Stomach (tissue), 9 donors: Measurements from ENCODE around the gene COPS6. TPM values are rescaled to one million over a fixed set of nuclear protein-coding genes. Genes with fewer than 3 reads are reported as not detected.

Source experiments
- DNase-seq, 2 donors: peaks; one replicate each; pipeline versions ENCODE4 v3.0.0 to v3.0.0-alpha.2; 2013 to 2019
- H3K27ac ChIP-seq, 5 donors: fragments of 200-600 bp in 4 of 5; sonication (generic) in 4 of 5; one replicate each; pipeline ENCODE4 v1.5.1; 2013 to 2019; ENCODE audit warnings: mild to moderate bottlenecking in 1 of 5, moderate library complexity in 1 of 5
- H3K27me3 ChIP-seq, 3 donors: fragments of 200-600 bp; sonication (generic); one replicate each; pipeline ENCODE4 v1.5.1; 2017 to 2019; ENCODE audit warnings: mixed run types in 1 of 3
- H3K36me3 ChIP-seq, 4 donors: fragments of 200-600 bp; sonication (generic); 1 replicate in 3 of 4; 2 replicates in 1 of 4; pipeline ENCODE4 v1.5.1; 2016 to 2019
- H3K4me1 ChIP-seq, 4 donors: fragments of 200-600 bp; sonication (generic); one replicate each; pipeline ENCODE4 v1.5.1; 2016 to 2019
- H3K4me3 ChIP-seq, 4 donors: fragments of 200-600 bp; sonication (generic) in 3 of 4; one replicate each; pipeline ENCODE4 v1.5.1; 2016 to 2019; ENCODE audit warnings: mild to moderate bottlenecking in 1 of 4
- H3K9me3 ChIP-seq, 4 donors: fragments of 200-600 bp; sonication (generic); one replicate each; pipeline ENCODE4 v1.5.1; 2016 to 2019
- CTCF ChIP-seq, 7 experiments: fragments of 450-650 bp in 4 of 7; fragments of 200-600 bp in 3 of 7; sonication (generic) in 3 of 7; IDR thresholded peaks; one replicate each; pipeline ENCODE4 v1.5.1; 2016 to 2019; ENCODE audit warnings: antibody characterized with exemption in 7 of 7, control low read depth in 2 of 7, mild to moderate bottlenecking in 1 of 7
- EP300 ChIP-seq: sonication (generic); formaldehyde crosslinking; IDR thresholded peaks from one replicate; pipeline ENCODE4 v1.6.1; 2017; ENCODE audit warnings: antibody characterized with exemption
- POLR2A ChIP-seq, 4 donors: fragments of 450-650 bp; IDR thresholded peaks; one replicate each; pipeline ENCODE4 v1.6.1; 2016; ENCODE audit warnings: antibody characterized with exemption in 4 of 4, control low read depth in 2 of 4, mild to moderate bottlenecking in 1 of 4, moderate library complexity in 1 of 4
- POLR2AphosphoS5 ChIP-seq, 3 donors: sonication (generic); formaldehyde crosslinking; IDR thresholded peaks; one replicate each; pipeline ENCODE4 v1.6.1; 2016; ENCODE audit warnings: antibody characterized with exemption in 3 of 3
- WGBS, 5 donors: extraction: QIAGEN DNeasy Blood & Tissue Kit in 3 of 5; methylation state at CpG; one replicate each; pipeline versions ENCODE4 v1.1.5 to v1.1.7; 2013 to 2018; 5-methylcytosine and 5-hydroxymethylcytosine counted together
- intact Hi-C: fragments of 100-400 bp; cut with DNase I; formaldehyde crosslinking; loops from one replicate; pipeline ENCODE4 v1.15.1; 2023; ENCODE audit warnings: low total_unique reads
- polyA plus RNA-seq, 3 donors: library from polyadenylated mRNA; stranded (reverse); fragments of 200-250 nt; gene quantifications; one replicate each; pipeline ENCODE4 v1.2.3, GENCODE V29; 2013
- total RNA-seq, 5 donors: library from RNA; depleted of rRNA; stranded (reverse); fragments of >200 nt; gene quantifications; one replicate each; pipeline versions ENCODE4 v1.1.0 to v1.2.3, GENCODE V29; 2014 to 2016
- donor health status: healthy with polysubstance abuse.
- donor health status: Bipolar disorder and iron deficiency.
- donor health status: healthy.

COPS6 gene
- total and polyA plus RNA-seq, 8 donors: 34.2 to 197 (median 93.9) TPM

- WGBS, 5 donors: 69 to 85% (median 75%) methylated on average over 4 of the region's 4 CpGs
- Histone ChIP-seq H3K4me3 (no peak overlapping the region), H3K4me1 (peaks cover 41 to 59% (median 48%) of the 10 kb centered on the region in 4 donors), H3K9me3 (no peaks in the 10 kb centered on the region), H3K27me3 (no peaks in the 10 kb centered on the region), H3K36me3 (peaks cover 0 to 16% (median 0%) of the 10 kb centered on the region in 4 donors), H3K27ac (peak overlapping the region in 2 of 5 donors; percentile 99)
- DNase-seq: no peak
- TF ChIP-seq EP300 (no peak), POLR2A (IDR thresholded peaks at IDR 0.05) (no peak), POLR2AphosphoS5 (IDR thresholded peaks at IDR 0.05) (no peak), CTCF (IDR thresholded peaks at IDR 0.05) (no peak)
- intact Hi-C loops: no loop called here
Measured at GRCh38 chr7:100124301-100125230, 35.8 kb downstream of the COPS6 start.

- 7 to 14% (median 10%) methylated on average over 22 to 29 of the region's 29 CpGs for WGBS, 5 donors
- Histone ChIP-seq H3K27ac (peak overlapping the region; percentile 97 to 99 (median 99)), H3K4me3 (peak overlapping the region; percentile 79 to 94 (median 91)), H3K36me3 (peaks cover 0 to 16% (median 0%) of the 10 kb centered on the region in 4 donors), H3K4me1 (peaks cover 39 to 60% (median 47%) of the 10 kb centered on the region in 4 donors), H3K9me3 (no peaks in the 10 kb centered on the region), H3K27me3 (no peaks in the 10 kb centered on the region)
- no peak for DNase-seq
- intact Hi-C loops: no loop called here
- TF ChIP-seq POLR2AphosphoS5 (IDR thresholded peaks at IDR 0.05): no peak
- peak in 1 of 7 experiments; percentile 10 for TF ChIP-seq CTCF (IDR thresholded peaks at IDR 0.05)
Measured at GRCh38 chr7:100126239-100126930, 37.6 kb downstream of the COPS6 start.

GRCh38 chr7:100126931-100127865, 38.4 kb downstream of the COPS6 start, which contains the start of gene MBLAC1:
Gene MBLAC1 (plus strand): TSS chr7:100126967. CDS start chr7:100127396, 429 bp downstream.
- DNase-seq: peak; percentile 90 to 97
- peaks cover 41 to 59% (median 49%) of the 10 kb centered on the region in 4 donors for H3K4me1 ChIP-seq
- no peaks in the 10 kb centered on the region for H3K9me3 ChIP-seq
- intact Hi-C loops: no loop called here
- WGBS, 5 donors: 0 to 1% (median 0%) methylated on average over 39 to 85 of the region's 85 CpGs
- no peaks in the 10 kb centered on the region for H3K27me3 ChIP-seq
- H3K4me3 ChIP-seq: peak within 1 kb of the TSS; percentile 79 to 94 (median 91)
- peak within 1 kb of the TSS; percentile 97 to 99 (median 99) for H3K27ac ChIP-seq
- peaks cover 0 to 16% (median 0%) of the 10 kb centered on the region in 4 donors for H3K36me3 ChIP-seq
- TF ChIP-seq POLR2AphosphoS5 (IDR thresholded peaks at IDR 0.05) (peak in 2 of 3 donors; percentile 78 to 83), CTCF (IDR thresholded peaks at IDR 0.05) (peak in 1 of 7 experiments; percentile 6), POLR2A (IDR thresholded peaks at IDR 0.05) (no peak)
